ENCODE data around the gene PPM1H. TPM values are rescaled to one million over a fixed set of nuclear protein-coding genes. Genes with fewer than 3 reads are reported as not detected.

The PPM1H gene
- total RNA-seq, 1 donor from 2014 or later = 31.0 TPM

DNA sequence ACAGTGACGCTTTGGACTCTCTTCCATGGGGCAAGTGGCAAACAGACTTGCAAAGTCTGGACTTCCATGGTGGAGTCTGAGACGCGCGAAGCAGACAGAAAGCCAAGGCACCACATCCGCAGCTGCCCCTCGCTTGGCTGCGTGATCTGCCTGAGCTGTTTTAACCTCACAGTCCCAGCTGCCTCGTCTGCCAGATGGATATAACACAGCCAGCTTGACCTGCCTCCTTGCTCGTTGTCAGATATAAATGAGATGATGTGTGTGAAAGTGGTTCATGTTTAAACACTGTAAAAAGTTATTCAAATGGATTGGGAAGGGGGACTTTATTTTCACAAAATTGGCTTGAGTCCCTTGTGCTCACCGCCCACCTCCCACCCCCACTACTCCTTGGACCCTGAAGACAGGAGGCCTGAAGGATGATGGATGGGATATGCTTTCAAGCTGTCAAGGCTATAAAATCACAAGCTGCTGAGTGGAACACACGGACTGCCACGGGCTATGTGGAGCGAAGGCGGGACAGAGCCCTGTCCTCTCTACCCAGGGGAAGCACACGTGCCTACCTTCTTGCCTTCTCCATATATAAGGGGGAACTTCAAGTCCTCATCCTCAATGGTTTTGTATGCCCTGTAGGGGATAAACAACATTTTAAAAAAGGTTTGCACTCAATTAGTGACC lies 241.4 kb downstream of the PPM1H start:
- Mint-ChIP-seq H3K36me3 (peaks cover 39% of the 10 kb centered on the region), H3K9me3 (no peaks in the 10 kb centered on the region), H3K4me3 (no peak overlapping the region), H3K4me1 (ENCODE audit: unreplicated experiment) (peaks cover 26% of the 10 kb centered on the region), H3K27ac (no peak overlapping the region), H3K27me3 (no peaks in the 10 kb centered on the region)
- TF ChIP-seq, protein P1, sequence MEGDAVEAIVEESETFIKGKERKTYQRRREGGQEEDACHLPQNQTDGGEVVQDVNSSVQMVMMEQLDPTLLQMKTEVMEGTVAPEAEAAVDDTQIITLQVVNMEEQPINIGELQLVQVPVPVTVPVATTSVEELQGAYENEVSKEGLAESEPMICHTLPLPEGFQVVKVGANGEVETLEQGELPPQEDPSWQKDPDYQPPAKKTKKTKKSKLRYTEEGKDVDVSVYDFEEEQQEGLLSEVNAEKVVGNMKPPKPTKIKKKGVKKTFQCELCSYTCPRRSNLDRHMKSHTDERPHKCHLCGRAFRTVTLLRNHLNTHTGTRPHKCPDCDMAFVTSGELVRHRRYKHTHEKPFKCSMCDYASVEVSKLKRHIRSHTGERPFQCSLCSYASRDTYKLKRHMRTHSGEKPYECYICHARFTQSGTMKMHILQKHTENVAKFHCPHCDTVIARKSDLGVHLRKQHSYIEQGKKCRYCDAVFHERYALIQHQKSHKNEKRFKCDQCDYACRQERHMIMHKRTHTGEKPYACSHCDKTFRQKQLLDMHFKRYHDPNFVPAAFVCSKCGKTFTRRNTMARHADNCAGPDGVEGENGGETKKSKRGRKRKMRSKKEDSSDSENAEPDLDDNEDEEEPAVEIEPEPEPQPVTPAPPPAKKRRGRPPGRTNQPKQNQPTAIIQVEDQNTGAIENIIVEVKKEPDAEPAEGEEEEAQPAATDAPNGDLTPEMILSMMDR (conservative IDR thresholded peaks at IDR 0.05) = no peak
- no peak for DNase-seq (ENCODE audit: extremely low spot score, unreplicated experiment)

- no peak overlapping the region for H3K4me3 Mint-ChIP-seq
- no peak for DNase-seq (ENCODE audit: extremely low spot score, unreplicated experiment)
Observed at GRCh38 chr12:62692884-62693283, 242.1 kb downstream of the PPM1H start.

GRCh38 chr12:62691309-62691708 lies 243.6 kb downstream of the PPM1H start:
- peaks cover 31% of the 10 kb centered on the region for H3K4me1 Mint-ChIP-seq (ENCODE audit: unreplicated experiment)
- H3K27me3 Mint-ChIP-seq = no peaks in the 10 kb centered on the region
- TF ChIP-seq, protein P1 (conservative IDR thresholded peaks at IDR 0.05) = no peak
- H3K27ac Mint-ChIP-seq = no peak overlapping the region
- H3K9me3 Mint-ChIP-seq = no peaks in the 10 kb centered on the region
- peaks cover 41% of the 10 kb centered on the region for H3K36me3 Mint-ChIP-seq
- H3K4me3 Mint-ChIP-seq = no peak overlapping the region
- DNase-seq (ENCODE audit: extremely low spot score, unreplicated experiment) = no peak

More at GRCh38 chr12:62692884-62693283, 242.1 kb downstream of the PPM1H start:
- H3K36me3 Mint-ChIP-seq = peaks cover 45% of the 10 kb centered on the region
- H3K27me3 Mint-ChIP-seq = no peaks in the 10 kb centered on the region
- H3K9me3 Mint-ChIP-seq = no peaks in the 10 kb centered on the region
- H3K27ac Mint-ChIP-seq = no peak overlapping the region
- peaks cover 26% of the 10 kb centered on the region for H3K4me1 Mint-ChIP-seq (ENCODE audit: unreplicated experiment)
- TF ChIP-seq, protein P1 (conservative IDR thresholded peaks at IDR 0.05) = no peak

DNA sequence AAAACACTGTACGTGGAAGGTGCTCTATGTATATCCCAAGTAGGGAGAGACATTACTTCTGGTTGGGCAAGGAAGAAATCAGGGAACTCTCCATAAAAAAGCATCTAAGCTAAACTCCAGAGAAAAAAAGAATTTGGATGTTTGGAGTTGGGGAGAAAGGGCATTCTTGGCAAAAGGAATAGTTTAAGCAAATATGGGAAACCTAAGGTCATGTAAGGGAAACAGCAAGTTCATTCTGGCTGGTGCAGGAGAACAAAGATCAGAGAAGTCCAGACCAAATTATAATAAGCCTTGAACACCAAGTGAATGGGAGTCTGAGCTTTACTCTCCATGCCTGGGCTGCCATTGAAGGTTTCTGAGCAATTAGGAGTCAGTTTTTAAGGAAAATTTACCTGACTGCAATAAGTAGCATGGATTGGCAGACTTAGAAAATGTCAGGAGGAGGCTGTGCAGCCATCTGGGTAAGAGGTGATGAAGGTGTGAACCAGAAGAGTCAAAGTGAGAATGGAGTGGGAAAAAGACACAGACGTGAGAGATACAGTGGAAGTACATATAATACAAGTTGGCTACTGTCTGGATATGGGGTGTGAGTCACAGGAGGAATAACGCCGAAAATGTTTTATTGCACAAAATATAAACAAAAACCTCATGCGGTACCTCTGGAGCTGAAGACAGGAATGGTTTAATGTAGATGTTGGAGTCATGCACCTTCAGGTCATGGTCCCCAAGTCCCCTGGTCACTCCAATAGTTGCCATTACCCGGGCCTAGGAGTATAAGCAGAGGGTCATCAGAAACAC lies 245.7 kb downstream of the PPM1H start:
- Mint-ChIP-seq H3K27me3 (no peaks in the 10 kb centered on the region), H3K4me3 (no peak overlapping the region), H3K4me1 (ENCODE audit: unreplicated experiment) (peaks cover 34% of the 10 kb centered on the region), H3K27ac (no peak overlapping the region), H3K9me3 (no peaks in the 10 kb centered on the region), H3K36me3 (peaks cover 36% of the 10 kb centered on the region)
- no peak for DNase-seq (ENCODE audit: extremely low spot score, unreplicated experiment)
- TF ChIP-seq, protein P1 (conservative IDR thresholded peaks at IDR 0.05) = no peak

GRCh38 chr12:62686938-62687337 lies 248.0 kb downstream of the PPM1H start:
- Mint-ChIP-seq H3K27ac (no peak overlapping the region), H3K36me3 (peaks cover 32% of the 10 kb centered on the region), H3K9me3 (no peaks in the 10 kb centered on the region), H3K4me1 (ENCODE audit: unreplicated experiment) (peaks cover 29% of the 10 kb centered on the region), H3K4me3 (no peak overlapping the region), H3K27me3 (no peaks in the 10 kb centered on the region)
- TF ChIP-seq, protein P1 (conservative IDR thresholded peaks at IDR 0.05) = no peak
- no peak for DNase-seq (ENCODE audit: extremely low spot score, unreplicated experiment)
